GM12874 (cell line): Measurements from ENCODE around the gene SYT14.

Experiments
- TF ChIP-seq, protein P1 (sequence below): IDR thresholded peaks from 2 replicates; pipeline ENCODE4 v1.5.1; 2011; ENCODE audit warnings: low read depth, mild to moderate bottlenecking, control low read depth, low read length, moderate library complexity; ENCODE audit not compliant: insufficient read depth

SYT14 gene

GRCh38 chr1:210129759-210130158, 191.7 kb downstream of the SYT14 start:
- TF ChIP-seq, protein P1, sequence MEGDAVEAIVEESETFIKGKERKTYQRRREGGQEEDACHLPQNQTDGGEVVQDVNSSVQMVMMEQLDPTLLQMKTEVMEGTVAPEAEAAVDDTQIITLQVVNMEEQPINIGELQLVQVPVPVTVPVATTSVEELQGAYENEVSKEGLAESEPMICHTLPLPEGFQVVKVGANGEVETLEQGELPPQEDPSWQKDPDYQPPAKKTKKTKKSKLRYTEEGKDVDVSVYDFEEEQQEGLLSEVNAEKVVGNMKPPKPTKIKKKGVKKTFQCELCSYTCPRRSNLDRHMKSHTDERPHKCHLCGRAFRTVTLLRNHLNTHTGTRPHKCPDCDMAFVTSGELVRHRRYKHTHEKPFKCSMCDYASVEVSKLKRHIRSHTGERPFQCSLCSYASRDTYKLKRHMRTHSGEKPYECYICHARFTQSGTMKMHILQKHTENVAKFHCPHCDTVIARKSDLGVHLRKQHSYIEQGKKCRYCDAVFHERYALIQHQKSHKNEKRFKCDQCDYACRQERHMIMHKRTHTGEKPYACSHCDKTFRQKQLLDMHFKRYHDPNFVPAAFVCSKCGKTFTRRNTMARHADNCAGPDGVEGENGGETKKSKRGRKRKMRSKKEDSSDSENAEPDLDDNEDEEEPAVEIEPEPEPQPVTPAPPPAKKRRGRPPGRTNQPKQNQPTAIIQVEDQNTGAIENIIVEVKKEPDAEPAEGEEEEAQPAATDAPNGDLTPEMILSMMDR = no peak

DNA sequence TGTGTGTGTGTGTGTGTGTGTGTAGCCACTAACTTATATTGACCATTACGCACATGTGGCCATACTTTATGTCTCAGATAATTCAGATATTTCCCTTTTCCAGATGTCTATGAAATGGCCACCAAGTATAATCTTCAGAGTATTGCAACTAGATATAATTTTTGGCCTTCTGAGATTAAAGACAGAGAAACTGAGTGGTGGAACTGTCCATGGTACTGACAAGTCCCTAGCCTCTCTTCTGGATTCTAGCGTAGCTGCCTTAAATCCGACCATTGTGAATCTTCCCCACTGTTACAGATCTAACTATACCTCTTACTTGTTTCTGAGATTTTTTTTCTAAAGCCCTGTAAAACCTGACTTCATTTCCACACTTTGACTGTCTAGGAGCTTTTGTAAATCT, 194.6 kb downstream of the SYT14 start:
- TF ChIP-seq, protein P1 = no peak

DNA sequence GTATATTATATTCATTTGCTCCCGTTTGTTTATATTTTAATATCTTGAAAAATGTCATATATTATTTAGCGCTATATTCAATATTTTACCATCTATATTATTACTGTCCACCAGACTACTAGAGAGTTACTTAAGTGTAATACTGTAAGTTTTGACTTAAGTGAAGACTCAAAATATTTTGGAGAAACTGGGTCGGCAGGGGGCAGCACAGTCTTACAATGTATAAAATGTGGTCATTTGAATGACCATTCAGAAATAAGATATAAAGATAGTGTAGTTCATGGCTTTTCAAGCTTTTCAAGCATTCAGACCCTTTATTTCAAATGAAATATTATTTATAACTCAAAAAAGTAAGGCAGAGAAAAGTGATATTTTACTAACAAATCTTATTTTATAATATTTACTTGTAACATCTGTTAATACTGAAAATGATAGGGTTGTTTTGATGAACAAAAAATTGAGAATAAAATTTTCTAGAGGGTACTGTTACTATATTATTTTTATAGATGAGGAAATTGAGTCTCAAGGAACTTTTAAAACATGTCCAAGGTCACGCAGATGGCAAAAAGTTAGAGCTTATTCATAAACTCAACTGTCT, 205.5 kb downstream of the SYT14 start:
- TF ChIP-seq, protein P1 = peak; percentile 30; the same call in 1 of the 2 replicates

DNA sequence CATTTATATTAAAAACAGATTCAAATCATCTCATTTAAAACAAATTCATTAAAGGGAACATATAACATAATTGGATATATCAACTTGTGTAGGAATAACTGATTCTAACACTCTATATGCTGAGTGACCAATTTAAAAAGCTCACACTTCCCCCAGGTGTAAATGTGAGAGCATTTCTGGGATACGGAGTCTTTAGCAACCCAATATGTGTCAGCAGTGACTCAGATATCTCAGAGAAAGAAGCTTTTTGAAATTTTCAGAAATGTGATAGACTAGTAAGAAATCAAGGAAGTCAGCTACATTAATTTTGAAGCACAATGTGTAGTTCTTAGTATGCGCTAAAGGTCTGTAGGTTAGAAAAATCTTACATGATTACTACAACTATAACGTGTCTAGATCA, 206.7 kb downstream of the SYT14 start:
- TF ChIP-seq, protein P1 = no peak

DNA sequence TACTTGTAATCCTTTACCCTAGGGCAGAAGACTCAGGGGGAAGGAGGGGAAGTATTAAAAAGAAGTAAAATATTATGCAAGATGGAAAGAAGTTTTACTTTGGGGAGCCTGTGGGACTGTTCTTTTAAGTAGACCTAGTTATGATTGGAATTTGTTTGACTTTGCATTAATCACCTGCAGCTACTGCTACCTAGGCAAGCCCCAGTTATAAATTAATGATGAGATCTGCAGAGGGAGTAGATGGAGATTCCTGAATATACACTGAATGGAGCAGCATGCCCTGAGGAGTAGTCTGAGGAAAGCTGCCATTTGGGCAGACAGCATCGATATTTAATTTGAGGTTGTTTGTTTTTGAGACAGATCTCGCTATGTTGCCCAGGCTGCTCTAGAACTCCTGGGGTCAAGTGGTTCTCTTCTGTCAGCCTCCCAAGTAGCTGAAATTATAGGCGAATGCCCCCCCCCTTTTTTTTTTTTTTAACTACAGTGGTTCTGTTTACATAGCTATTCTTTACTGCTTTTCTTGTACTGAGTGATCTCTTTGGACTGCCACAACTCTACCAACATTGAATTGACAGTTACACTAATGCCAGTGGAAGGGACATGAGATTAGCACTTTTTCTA, 213.1 kb downstream of the SYT14 start:
- TF ChIP-seq, protein P1 = no peak

DNA sequence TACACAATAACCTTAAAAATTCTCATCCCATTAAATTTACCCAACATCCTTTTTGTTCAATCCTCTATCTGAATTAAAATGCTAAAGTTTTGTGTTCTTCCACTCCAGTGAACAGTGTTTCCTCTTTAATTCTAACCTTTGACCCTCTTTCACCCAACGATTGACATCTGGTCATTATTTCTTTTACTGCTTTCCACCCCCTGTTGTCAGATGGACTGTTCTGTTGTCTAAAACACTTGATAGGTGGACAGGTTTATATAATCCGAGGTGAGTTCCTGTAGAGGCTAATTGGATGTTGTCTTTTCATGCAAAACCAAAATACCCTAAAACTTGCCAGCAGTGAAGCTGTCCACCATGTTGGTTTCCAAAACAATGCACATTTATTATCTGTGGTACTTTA, 221.2 kb downstream of the SYT14 start:
- TF ChIP-seq, protein P1 = no peak

- TF ChIP-seq, protein P1 = no peak
Observed at GRCh38 chr1:210170220-210170619, 232.2 kb downstream of the SYT14 start.
